ENCODE measurements around the gene MTHFD1L.
"Not testable (repeated sequence)": the region's sequence is repeated elsewhere in the genome, so short reads cannot be mapped to it uniquely, and the experiment has no call there.

MTHFD1L gene

DNA sequence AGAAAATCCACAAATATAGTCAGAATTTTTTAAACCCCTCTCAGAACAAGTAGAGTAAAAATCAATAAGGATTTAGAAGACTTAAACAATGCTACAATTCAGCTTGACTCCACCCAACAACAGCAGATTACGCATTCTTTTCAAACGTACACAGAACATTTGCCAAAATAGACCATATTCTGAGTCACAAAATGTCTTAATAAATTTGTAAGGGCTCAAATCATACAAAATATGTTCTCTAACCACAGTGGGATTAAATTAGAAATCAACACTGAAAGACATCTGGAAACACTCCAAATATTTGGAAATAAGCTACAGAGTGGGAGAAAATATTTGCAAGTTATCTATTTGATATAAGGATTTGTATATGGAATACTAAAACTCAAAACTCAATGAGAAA, 210.0 kb downstream of the MTHFD1L start:
- DNase-seq = no peak

DNA sequence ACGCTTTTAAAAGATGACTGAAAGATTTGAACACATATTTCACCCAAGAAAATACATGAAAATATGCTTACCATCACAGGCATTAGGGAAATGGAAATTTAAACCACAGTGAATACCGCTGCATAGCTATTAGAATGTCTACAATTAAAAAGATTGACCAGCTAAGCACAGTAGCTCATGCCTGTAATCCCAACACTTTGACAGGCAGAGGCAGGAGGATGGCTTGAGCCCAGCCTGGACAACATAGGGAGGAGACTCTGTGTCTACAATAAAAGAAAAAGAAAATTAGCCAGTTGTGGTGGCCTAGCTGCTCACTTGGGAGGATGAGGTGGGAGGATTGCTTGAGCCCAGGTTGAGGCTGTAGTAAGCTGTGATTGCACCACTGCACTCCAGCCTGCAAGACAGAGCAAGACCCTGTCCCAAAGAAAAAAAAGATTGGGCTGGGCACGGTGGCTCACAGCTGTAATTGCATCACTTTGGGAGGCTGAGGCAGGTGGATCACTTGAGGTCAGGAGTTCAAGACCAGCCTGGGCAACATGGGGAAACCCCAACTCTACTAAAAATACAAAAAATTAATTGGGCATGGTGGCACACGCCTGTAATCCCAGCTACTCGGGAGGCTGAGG, 210.5 kb downstream of the MTHFD1L start:
- no peak for DNase-seq

DNA sequence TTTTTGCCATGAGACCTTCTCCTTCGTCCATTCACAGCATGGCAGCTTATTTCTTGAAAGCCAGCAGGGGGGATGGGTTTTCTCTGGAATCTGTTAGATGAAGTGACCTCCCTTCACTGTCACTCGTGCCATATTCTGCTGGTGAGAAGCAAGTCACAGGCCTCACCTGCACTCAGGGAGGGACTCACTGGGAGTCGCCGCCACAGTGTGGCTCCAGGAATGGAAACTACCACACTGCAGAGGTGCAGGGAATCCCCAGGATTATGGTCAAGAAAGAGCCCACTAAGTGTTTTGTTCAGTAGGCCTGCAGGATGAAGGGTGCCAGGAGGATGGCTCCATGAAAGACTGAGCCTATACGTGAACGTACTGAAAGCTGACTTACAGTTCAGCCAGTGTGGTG, 213.2 kb downstream of the MTHFD1L start:
- DNase-seq = no peak

DNA sequence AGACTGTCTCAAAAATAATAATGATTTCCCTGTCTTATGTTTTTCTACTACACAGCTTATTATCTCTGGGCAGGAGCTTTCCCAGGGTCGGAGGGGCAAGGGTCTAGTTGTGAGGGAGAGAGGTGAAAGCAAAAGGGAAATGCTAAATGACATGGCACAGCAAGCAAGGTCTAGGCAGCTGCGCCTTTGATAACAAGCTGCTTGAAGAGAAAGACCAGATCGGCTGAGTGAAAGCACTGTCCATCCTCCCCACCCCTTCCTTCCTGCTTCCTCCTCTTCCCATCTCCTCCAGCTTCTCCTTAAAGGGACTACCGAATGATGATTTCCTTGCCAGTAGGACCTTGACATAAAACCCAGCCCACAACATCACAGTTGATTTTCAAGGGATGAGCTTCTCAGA, 216.2 kb downstream of the MTHFD1L start:
- DNase-seq = no peak

DNA sequence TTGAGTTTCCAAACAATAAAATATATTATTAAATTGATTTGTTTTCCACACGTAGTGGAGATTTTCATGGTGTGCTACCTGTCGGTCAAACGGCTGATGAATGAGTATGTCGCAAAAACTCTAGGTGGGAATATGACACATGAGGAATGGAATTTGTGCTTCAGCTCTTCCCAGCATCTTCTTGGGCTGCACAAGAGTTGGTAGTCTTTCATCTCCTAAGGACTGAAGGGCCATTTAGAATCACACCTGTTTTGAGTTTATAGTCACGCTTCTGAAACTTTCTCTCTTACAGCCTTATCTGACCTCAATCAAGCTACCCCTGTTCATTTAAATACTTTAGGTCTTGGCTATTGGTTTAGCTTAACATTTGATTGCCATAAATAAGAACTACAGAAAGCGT, 216.6 kb downstream of the MTHFD1L start:
- DNase-seq = no peak

DNA sequence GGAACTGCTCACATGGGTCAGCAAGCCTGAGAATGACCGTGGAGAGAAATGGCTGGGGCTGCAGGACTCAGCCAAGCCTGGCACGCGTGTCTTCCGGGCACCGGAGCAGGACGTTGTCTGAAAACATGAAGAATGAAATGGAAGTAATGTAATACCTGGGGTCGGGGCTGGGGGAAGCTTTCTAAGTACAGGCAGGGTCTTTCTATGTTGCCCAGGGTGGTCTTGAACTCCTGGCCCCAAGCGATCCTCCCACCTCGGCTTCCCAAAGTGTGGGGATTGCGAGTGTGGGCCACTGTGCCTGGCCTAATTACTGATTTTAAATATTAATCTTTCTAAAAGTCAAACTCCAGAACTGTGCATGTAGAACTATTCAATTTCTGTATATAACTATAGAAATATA, 218.8 kb downstream of the MTHFD1L start:
- no peak for DNase-seq

DNA sequence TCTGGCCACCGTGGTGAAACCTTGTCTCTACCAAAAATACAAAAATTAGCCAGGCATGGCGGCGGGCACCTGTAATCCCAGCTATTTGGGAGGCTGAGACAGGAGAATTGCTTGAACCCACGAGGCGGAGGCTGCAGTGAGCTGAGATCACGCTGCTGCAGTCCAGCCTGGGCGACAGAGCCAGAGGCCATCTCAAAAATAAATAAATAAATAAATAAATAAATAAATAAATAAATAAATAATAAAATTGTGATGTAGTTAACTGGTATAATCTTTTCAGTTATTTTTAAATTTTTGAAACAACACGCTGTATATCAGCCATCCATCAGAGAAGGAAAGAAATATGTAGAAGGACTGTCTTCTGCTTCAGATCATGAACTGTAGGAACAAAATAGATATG, 221.6 kb downstream of the MTHFD1L start:
- not testable (repeated sequence) for DNase-seq

DNA sequence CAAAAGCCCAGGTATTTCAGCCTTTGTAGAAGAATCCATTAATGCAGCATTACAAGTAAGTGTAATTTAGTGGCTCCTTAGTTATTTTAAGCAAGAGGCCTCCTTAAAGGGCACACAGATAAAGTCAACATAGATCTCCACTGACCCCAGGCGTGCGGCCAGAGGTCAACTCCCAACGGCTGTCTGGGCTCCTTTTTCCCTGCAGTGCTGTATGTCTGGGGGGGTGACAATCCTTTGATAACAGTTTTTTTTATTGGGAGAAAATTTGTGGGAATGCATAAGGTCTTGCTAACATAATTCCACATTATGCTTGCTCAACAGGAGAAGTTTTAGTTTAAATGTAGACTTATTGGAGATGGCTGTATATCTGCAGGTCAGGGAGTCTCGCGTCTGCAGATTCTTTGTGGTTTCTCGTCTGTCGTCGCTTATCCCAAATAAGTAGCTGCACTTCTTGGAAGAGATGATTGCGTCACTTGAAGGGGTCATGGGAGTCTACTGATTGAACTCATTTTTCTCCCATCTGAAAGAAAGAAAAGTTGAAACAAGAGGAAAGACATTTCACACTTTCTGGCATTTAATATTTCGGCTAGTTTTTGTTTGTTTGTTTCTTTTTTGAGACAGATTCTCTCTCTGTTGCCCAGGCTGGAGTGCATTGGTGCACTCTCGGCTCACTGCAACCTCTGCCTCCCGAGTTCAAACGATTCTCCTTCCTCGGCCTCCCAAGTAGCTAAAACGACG, 222.5 kb downstream of the MTHFD1L start:
- no peak for DNase-seq

DNA sequence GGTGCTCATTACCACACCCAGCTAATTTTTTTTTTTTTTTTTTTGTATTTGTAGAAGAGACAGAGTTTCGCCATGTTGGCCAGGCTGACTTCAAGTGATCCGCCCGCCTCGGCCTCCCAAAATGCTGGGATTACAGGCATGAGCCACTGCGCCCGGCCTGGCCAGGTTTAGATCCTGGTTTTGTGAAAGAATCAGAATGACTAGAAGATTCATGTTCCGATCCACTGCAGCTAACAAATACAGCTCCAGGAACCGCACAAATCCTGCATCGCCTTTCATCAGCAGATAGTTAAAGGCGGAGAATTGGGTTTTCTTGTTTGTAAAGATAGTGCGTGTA, 223.1 kb downstream of the MTHFD1L start:
- DNase-seq = no peak

DNA sequence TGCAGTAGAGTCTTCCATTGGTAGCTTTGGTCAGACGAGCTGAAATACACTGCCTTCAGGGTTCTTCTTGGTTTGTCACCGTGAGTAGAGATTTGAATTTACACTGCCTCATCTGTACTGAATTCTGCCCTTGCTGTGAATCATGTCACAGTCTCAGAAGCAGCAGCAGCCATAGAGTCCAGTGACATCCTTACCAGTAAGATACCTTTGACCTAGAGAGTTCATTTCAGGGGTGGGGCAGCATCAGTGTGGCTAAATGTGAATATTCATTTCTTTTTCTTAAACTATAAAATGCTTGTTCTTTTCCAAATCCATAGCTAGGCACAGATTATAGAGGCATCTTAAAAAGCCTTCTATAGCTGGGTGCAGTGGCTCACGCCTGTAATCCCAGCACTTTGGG, 223.5 kb downstream of the MTHFD1L start:
- DNase-seq = no peak

DNA sequence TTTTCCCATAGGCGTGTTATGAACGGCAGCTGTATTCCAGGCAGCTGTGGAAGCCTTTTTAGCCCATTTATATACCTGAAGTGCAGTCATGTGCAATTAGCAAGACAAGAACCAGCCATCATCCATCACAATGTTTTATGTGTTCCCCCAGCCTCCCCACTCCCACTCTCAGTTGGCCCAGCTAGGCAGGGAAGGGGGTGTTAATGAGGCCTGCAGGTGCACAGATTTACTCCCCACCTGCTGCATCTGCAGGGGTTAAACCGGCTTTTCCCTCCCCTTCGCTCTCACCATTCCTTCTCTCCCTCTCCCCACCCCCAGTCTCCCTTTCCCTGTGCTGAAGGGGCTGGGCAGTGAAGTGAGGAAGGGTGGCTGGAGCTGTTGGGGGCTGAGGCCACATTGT, 224.5 kb downstream of the MTHFD1L start:
- no peak for DNase-seq

DNA sequence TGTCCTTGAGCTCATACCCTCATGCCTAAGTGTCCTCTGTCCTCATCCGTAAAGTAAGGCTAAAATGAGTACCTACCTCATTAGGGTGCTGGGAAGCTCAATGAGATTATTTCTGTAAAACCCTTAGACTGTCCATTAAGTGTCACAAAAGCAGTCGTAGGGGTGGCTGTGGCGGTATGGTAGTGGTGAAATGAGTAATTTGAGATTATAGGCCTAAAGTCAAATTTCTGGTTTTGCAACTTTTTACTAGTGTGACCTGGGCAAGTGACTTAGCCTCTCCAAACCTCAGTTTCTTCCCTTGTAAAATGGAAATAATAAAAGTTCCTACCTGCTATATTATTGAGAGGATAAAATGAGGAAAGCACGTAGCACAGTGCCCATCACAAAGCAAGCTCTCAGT, 226.1 kb downstream of the MTHFD1L start:
- DNase-seq = no peak

DNA sequence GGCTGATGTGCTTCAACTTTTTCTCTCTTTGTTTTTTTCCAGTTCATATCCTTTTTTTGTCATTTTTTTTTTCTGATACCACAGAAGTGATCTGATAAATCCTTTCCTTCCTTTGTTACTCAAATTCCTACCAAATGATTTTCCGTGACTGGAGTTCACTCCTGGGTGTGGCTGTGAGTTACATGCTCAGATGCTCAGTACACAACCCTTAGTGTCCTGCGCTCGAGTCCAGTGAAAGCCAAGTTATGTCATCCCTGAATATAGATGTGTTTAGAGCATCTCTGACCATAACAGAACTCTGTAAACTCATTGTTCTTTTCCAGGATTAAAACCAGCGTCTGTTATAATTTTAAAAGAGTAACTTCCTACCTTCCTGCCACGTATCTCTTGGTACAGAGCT, 227.1 kb downstream of the MTHFD1L start:
- DNase-seq = no peak

DNA sequence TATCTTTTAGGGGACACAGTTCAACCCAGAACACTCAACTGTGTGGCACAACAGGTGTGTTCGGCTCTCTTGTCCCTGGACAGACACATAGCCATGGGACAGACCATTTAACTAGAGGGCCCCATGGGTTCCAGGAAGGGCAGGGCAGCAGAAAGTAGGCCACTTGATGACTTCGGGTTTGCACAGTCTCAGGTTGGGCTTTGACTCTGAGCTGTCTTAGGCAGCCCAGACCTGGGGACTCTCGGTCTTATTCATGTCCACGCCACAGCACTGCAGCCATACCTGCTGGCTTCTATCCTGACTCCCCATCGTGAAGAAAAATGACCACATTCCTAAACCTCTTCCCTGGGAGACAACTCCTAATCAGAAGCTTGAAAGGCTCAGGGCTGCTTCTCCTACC, 228.2 kb downstream of the MTHFD1L start:
- no peak for DNase-seq

DNA sequence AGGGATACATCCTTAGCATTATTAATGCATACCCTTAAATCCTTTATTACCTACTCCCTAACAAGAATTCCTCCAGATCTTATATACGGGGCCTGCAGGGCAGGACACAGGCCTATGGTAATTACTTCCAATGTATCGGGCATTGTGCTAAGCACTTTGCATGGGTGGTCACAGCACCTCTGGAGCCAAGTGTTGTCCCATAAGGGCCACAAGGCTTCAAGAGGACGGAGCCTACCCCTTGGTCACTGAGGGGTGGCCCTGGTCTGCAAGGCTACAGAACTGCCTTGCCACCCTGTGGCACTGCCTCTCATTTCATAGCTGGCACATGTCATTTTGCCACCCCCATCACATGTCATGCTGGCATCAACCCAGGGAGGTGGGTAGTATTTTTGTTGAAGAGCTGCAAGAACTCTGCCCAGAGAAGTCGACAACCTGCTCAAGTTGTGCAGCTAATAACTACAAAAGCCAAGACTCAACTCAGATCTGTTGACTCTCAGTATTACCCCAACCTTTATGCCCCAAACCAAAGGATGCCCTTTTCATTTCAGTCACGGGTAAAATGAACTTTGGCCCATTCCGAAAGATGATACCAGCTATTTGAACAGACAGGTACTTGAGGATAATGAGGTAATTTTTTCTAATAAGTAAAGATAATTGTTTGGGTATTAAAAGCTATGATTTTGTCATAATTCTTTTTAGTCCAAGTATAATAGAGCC, 230.2 kb downstream of the MTHFD1L start:
- DNase-seq = no peak

DNA sequence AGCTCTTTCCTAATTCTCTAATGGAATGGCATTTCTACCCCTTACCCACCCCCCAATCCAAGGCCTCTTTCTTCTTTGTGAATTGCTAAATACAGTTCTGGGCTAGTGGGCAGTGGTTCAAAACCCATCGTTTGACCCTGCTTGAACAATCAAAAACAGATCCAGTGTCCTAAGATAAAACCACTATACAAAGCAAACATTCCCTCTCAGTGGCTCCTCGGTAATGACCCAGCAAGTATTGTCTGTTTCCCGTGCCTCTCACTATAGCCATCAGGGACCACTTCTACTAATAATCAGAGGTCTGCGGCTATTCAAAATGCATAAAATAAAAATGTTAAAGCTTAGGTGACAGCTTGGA, 230.7 kb downstream of the MTHFD1L start:
- DNase-seq = no peak

DNA sequence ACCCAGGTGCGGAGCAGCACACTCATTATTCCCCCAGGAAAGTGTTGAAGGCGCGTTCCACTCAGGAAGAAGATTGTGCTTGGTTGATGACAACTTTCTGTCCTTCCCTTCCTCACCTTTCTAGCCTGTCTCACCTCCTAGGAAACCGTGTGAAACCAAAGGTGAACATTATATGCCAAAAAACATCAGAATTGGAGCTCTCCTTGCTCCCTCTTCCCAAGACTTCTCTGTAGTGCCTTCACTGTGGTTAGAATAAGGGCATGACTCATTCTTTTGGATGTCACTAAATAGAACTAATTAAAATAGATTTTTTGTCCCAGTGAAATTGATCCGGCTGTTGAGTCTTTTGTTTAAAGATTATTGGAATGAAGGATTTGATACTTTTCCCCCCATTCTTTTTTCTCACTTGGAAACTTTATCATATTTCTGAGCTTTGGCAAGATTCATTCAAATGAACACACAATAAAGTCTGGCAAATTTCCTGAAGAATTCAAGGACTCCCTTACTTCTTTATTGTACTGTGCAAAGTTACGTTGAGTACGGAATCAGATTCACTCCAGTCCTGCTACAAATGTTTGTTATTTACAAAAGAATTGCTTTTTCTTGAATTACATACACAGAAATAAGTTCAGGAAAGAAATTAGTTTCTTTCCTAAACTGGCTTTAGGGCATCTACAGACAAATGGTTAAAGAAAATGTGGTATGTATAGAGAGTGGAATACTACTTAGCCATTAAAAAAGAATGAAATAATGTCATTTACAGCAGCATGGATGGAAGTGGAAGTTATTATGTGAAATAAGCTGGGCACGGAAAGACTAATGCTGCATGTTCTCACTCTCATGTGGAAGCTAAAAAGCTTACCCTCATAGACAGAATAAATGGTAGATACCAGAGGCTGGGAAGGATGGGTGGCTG, 231.4 kb downstream of the MTHFD1L start:
- no peak for DNase-seq

DNA sequence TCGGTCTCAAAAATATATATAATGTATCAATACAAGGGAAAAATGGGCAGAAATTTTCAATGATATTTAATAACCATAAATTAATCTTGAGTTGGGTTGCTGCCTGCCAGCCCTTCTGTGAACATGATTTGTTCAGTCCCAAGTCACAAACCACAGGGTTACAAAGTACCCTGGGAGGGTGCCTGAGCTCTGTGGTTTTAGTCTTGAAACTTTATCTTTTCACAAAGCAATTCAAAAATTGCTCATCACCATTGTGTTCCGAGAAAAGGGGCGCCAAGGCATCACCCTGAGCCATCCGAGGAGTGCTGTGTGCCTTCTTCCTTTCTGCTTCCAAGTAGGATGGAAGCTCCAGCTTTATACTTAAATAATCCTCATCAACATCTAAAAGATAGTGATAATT, 232.7 kb downstream of the MTHFD1L start:
- DNase-seq = peak; percentile 8

DNA sequence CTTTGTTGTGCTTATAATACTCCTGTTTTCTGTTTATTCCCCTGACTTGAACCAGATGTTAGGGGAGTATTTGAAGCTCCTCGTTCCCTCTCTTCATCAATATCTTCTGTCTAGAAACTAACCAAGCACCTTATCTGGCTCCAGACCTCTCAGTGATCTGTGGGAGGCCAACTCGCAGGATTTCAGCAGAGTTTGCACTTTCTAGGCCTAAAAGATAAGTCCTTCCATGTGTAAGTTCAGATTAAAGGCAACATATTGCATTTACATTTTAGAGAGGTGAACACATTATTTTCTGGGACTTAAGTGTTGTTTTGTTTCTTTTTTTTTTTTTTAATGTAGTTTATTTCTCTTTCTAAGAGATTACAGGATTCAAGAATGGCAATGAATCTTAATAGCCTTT, 234.8 kb downstream of the MTHFD1L start:
- no peak for DNase-seq

DNA sequence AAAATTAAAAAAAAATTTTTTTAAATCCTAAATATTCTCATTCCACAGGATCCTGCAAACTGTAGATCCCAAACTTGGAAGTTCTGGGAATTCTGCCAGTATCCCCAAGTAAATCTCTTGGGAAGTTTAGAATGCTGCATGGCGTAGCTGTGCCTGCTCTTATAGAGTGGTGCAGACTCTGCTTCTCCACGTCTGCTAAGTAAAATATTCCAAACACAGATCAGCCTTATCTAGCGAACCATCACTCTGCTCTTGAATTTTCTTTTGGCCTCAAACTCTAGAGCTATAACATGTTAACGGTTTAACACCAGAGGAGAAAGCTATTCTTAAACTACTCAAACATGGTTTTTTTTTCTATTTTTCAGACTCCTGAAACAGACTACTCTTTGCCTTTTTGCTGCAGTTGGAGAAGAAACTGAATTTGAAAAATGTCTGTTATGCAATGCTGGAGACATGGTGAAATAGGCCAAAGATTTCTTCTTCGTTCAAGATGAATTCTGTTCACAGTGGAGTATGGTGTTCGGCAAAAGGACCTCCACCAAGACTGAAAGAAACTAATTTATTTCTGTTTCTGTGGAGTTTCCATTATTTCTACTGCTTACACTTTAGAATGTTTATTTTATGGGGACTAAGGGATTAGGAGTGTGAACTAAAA, 235.8 kb downstream of the MTHFD1L start:
- no peak for DNase-seq

DNA sequence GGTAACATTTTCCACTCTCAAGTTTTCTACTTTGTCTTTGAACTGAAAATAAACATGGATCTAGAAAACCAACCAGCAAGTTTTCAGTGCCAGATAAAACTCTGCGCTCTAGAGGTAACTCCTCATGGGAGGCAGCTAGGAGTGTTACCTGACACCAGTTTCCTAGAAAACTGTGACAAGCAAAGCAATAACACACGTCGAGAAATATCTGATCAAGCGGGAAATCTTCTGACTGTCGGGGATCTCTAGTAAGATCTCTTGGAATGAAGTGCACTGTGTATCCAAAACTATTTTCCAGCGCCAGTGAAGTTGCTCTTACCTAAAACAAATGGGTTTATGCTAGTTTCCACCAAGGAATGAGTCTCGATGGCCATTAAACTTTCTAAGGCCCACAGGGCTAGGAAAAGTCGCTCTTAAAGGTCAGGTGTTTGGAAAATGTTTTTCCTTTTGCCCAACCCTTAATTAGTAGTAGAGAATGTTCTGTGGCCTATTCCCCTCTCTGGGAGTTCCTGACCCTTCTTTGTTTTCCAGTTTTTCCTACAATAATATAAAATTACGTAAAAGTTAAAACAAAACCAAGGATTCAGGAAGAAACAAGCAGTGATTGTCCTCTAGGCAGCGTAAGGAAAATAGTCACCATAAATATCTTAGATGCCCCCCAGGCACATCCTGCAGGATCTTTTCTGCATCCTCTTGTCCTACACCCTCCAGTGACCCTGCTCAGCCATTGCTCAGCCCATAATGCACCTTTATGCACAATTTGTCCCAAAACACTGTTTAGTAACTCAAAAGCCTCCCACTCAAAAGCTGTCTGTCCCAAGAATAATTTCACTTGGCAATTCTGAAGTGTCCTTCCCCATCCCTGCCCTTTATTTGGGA, 236.6 kb downstream of the MTHFD1L start:
- no peak for DNase-seq

DNA sequence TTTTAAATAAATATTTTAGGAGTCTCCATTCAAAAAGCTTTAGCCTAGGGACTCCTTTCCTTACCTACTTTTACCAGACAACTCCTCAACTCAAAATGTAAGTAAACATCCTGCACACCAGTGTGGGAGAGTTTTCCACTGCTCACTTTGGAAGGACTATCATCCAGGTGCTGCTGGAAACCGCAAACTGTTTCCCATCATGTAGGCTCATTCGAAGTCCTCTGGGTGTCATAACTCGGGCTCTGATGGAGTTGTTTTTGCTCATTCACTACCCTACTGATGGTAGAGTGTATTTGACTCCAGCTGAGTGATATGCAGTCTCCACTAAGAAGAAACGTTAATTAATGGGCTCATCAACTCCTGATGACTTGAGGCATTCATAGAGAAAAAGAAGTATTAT, 237.8 kb downstream of the MTHFD1L start:
- no peak for DNase-seq

All from stimulated activated CD4-positive, alpha-beta T cell treated with anti-CD3 and anti-CD28 coated beads, Interleukin-1b, Interleukin-23, amount 100 ng/mL, for 48 hours (primary cell).